Uterus (tissue), 2 donors: Measurements from ENCODE around the gene EPB41L2.

Source experiments
- POLR2A ChIP-seq, 2 donors: fragments of 450-650 bp; IDR thresholded peaks; one replicate each; pipeline ENCODE4 v1.6.1; 2016; ENCODE audit warnings: antibody characterized with exemption in 2 of 2, mild to moderate bottlenecking in 1 of 2, moderate library complexity in 1 of 2
- TF ChIP-seq, protein P1 (sequence below), 4 experiments: fragments of 200-600 bp in 2 of 4; fragments of 450-650 bp in 2 of 4; sonication (generic) in 2 of 4; IDR thresholded peaks; one replicate each; pipeline ENCODE4 v1.5.1; 2016 to 2019; ENCODE audit warnings: antibody characterized with exemption in 4 of 4, mild to moderate bottlenecking in 2 of 4, moderate library complexity in 1 of 4

DNA sequence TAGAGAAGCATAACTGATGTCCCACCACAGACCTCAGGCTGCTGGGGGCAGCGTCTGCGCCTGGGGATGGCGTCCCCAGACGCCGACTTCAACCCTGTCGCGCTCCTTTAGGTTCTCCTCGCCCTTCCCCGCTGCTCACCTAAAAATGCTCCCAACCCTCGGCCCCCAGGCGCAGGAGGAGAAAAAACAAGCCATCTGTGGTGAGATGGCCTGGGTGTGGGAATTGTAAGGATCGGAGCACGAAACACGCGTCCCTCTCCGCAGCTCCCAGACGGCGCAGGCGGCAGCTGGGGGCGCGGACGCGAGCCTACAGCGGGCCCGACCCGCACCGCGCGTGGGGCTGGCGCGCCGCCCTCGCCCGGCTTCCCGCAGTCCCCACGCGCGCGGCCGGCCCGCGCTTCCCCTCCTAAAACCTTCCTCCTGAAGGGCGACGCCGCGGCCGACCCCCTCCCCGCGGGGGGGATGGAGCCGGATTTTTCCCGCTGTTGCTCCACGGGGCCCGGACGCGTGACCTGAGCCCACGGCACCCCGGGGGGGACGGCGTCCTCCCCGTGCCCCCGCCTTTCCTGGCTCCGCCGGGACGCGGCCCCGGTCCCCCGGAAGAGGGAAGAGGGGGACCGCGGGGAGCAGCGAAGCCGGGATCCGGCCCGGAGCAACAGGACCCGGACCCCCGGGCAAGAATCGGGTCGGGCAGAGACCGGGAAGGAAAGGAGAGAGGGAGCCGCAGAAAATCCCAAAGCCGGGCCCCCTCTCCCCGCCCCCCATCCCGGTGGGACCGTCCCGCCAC lies 611 bp downstream of the EPB41L2 start:
- TF ChIP-seq, protein P1, sequence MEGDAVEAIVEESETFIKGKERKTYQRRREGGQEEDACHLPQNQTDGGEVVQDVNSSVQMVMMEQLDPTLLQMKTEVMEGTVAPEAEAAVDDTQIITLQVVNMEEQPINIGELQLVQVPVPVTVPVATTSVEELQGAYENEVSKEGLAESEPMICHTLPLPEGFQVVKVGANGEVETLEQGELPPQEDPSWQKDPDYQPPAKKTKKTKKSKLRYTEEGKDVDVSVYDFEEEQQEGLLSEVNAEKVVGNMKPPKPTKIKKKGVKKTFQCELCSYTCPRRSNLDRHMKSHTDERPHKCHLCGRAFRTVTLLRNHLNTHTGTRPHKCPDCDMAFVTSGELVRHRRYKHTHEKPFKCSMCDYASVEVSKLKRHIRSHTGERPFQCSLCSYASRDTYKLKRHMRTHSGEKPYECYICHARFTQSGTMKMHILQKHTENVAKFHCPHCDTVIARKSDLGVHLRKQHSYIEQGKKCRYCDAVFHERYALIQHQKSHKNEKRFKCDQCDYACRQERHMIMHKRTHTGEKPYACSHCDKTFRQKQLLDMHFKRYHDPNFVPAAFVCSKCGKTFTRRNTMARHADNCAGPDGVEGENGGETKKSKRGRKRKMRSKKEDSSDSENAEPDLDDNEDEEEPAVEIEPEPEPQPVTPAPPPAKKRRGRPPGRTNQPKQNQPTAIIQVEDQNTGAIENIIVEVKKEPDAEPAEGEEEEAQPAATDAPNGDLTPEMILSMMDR (IDR thresholded peaks at IDR 0.05) = no peak
- TF ChIP-seq POLR2A (IDR thresholded peaks at IDR 0.05) = no peak
